COLO668 (cell line): ENCODE measurements around the gene RSAD1.

ENCODE experiments used
- DNase-seq: peaks from one replicate; lab custom pipeline; 2025; ENCODE audit not compliant: unreplicated experiment; lab: John Stamatoyannopoulos, UW

The RSAD1 gene

GRCh38 chr17:50457621-50458020 is 21.0 kb upstream of the RSAD1 start:
- DNase-seq, result no peak

GRCh38 chr17:50458270-50458669 is 20.4 kb upstream of the RSAD1 start:
- DNase-seq, result no peak

- peak; percentile 26 for DNase-seq
Measured at GRCh38 chr17:50458701-50459676, 19.7 kb upstream of the RSAD1 start.

GRCh38 chr17:50459756-50460155 is 18.9 kb upstream of the RSAD1 start:
- no peak for DNase-seq

- no peak for DNase-seq
Measured at GRCh38 chr17:50460831-50461526, 17.7 kb upstream of the RSAD1 start.

- DNase-seq, result no peak
Measured at GRCh38 chr17:50461550-50462132, 17.0 kb upstream of the RSAD1 start.

- no peak for DNase-seq
Measured at GRCh38 chr17:50462446-50462845, 16.2 kb upstream of the RSAD1 start.

GRCh38 chr17:50464121-50464520 is 14.5 kb upstream of the RSAD1 start:
- no peak for DNase-seq

GRCh38 chr17:50464736-50465135 is 13.9 kb upstream of the RSAD1 start:
- no peak for DNase-seq

- no peak for DNase-seq
Measured at GRCh38 chr17:50465171-50465570, 13.5 kb upstream of the RSAD1 start.

GRCh38 chr17:50465635-50466034 is 13.0 kb upstream of the RSAD1 start:
- DNase-seq, result no peak

- DNase-seq, result peak; percentile 58
Measured at GRCh38 chr17:50466371-50467113, 12.1 kb upstream of the RSAD1 start.

GRCh38 chr17:50467114-50467854 is 11.4 kb upstream of the RSAD1 start:
- no peak for DNase-seq

GRCh38 chr17:50467855-50468303 is 10.8 kb upstream of the RSAD1 start:
- no peak for DNase-seq

GRCh38 chr17:50468304-50469207 is 10.1 kb upstream of the RSAD1 start, which contains the start of gene CHAD:
Gene CHAD, minus strand, starts transcription at chr17:50468880. Its CDS starts 67 bp downstream, at chr17:50468813.
- DNase-seq, result no peak

GRCh38 chr17:50469208-50469605 is 9.5 kb upstream of the RSAD1 start:
- DNase-seq, result peak; percentile 3

GRCh38 chr17:50469671-50470305 is 8.9 kb upstream of the RSAD1 start:
- no peak for DNase-seq

GRCh38 chr17:50470426-50470825 is 8.2 kb upstream of the RSAD1 start:
- no peak for DNase-seq
